Measurements from ENCODE around the gene APEX2. TPM values are rescaled to one million over a fixed set of nuclear protein-coding genes. Genes with fewer than 3 reads are reported as not detected.

APEX2 gene
- polyA plus RNA-seq, 1 donor from 2014 or later = 3.0 TPM

GRCh38 chrX:54961750-54962149 lies 38.4 kb upstream of the APEX2 start:
- Histone ChIP-seq H2AFZ (ENCODE audit: low read depth, low read length) (no peak overlapping the region), H3K4me2 (ENCODE audit: low read length) (no peak overlapping the region), H3K9me3 (ENCODE audit: low read length) (no peaks in the 10 kb centered on the region)

DNA sequence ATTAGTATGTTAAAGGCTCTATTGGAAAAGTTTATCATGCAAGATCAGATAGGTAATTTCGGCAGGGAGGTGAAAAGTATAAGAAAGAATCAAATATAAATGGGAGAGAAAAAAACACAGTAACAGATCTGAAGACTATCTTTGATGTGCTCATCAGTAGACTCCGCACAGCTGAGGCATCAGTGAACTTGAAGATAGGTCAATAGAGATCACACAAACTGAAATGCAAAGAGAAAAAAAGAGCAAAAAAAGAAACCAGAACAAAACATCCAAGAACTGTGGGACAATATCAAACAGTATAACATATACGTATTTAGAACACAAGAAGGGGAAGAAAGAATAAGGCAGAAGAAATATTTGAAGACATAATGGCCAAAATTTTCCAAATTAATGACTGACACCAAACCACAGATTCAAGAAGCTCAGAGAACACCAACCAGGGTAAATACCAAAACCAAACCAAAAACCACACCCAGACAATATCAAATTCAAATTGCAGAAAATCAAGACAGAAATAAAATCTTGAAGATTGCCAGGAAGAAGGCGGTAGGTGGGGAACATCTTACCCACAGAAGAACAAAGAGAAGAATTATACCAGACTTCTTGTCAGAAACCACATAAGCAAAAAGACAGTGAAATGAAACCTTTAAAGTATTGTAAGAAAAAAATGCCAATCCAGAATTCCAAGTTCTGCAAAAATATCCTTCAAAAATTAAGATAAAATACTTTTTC lies 35.2 kb upstream of the APEX2 start:
- Histone ChIP-seq H3K36me3 (ENCODE audit: insufficient read depth, low read length) (no peaks in the 10 kb centered on the region), H2AFZ (ENCODE audit: low read depth, low read length) (no peak overlapping the region), H3K9me3 (ENCODE audit: low read length) (no peaks in the 10 kb centered on the region), H3F3A (ENCODE audit: insufficient read depth, low read length, poor library complexity, severe bottlenecking) (no peaks in the 10 kb centered on the region), H3K27me3 (ENCODE audit: insufficient read depth, low read depth, low read length) (no peaks in the 10 kb centered on the region), H3K4me3 (ENCODE audit: low read length) (no peak overlapping the region), H3K9ac (ENCODE audit: low read length) (no peak overlapping the region), H3K9me2 (ENCODE audit: insufficient read depth, low read length) (no peaks in the 10 kb centered on the region), H4K20me1 (ENCODE audit: insufficient read depth) (no peaks in the 10 kb centered on the region), H3K4me2 (ENCODE audit: low read length) (no peak overlapping the region), H3K27ac (ENCODE audit: low read length) (no peak overlapping the region), H3K79me2 (replicated peaks; ENCODE audit: insufficient read depth, low read length) (no peaks in the 10 kb centered on the region)
- no peak for TF ChIP-seq POLR2AphosphoS5 (IDR thresholded peaks at IDR 0.05)
- no peak for TF ChIP-seq EP300 (conservative IDR thresholded peaks at IDR 0.05; ENCODE audit: poor library complexity, severe bottlenecking)

More at GRCh38 chrX:54961750-54962149, 38.4 kb upstream of the APEX2 start:
- TF ChIP-seq POLR2AphosphoS5 (IDR thresholded peaks at IDR 0.05) (no peak), CTCF (IDR thresholded peaks at IDR 0.05; ENCODE audit: poor library complexity, severe bottlenecking) (no peak), TAF1 (IDR thresholded peaks at IDR 0.05; ENCODE audit: low read depth) (no peak), EZH2 (IDR thresholded peaks at IDR 0.05; ENCODE audit: borderline replicate concordance, insufficient read depth, low read length, poor library complexity, severe bottlenecking) (no peak), EP300 (conservative IDR thresholded peaks at IDR 0.05; ENCODE audit: poor library complexity, severe bottlenecking) (no peak), MXI1 (conservative IDR thresholded peaks at IDR 0.05; ENCODE audit: poor library complexity, severe bottlenecking) (no peak), RAD21 (conservative IDR thresholded peaks at IDR 0.05) (no peak), REST (IDR thresholded peaks at IDR 0.05; ENCODE audit: borderline replicate concordance) (no peak), SMC3 (conservative IDR thresholded peaks at IDR 0.05; ENCODE audit: poor library complexity) (no peak)
- Histone ChIP-seq H3K27ac (ENCODE audit: low read length) (no peak overlapping the region), H3K36me3 (ENCODE audit: insufficient read depth, low read length) (no peaks in the 10 kb centered on the region), H4K20me1 (ENCODE audit: insufficient read depth) (no peaks in the 10 kb centered on the region), H3K9ac (ENCODE audit: low read length) (no peak overlapping the region), H3K27me3 (ENCODE audit: insufficient read depth, low read depth, low read length) (no peaks in the 10 kb centered on the region), H3K79me2 (replicated peaks; ENCODE audit: insufficient read depth, low read length) (no peaks in the 10 kb centered on the region), H3F3A (ENCODE audit: insufficient read depth, low read length, poor library complexity, severe bottlenecking) (no peaks in the 10 kb centered on the region), H3K9me2 (ENCODE audit: insufficient read depth, low read length) (no peaks in the 10 kb centered on the region), H3K4me3 (ENCODE audit: low read length) (no peak overlapping the region)
